HEK293 (cell line): ENCODE data around the gene COL1A1.

Source experiments
- CTCF ChIA-PET: fragments of 350-600 bp; formaldehyde crosslinking; extraction: SDS; loops from one replicate; lab custom pipeline; 2021; ENCODE audit warnings: antibody characterized with exemption; lab: Yijun Ruan, JAX
- POLR2A ChIA-PET: fragments of 300-600 bp; formaldehyde crosslinking; extraction: SDS; loops from one replicate; lab custom pipeline; 2020; ENCODE audit warnings: antibody characterized with exemption, inconsistent platforms; lab: Yijun Ruan, JAX
- H3K27ac ChIP-seq: fragments of 200-500 bp; sonication (Bioruptor generic); 2 replicates; pipeline ENCODE4 v1.5.1; 2014; ENCODE audit warnings: low read depth, low read length, control low read depth, inconsistent platforms; ENCODE audit errors: extremely low read depth
- H3K36me3 ChIP-seq, 2 experiments: fragments of 200-500 bp in 1 of 2; sonication (Bioruptor generic) in 1 of 2; 1 replicate in 1 of 2; 2 replicates in 1 of 2; pipeline ENCODE4 v1.5.1; 2014 to 2017; ENCODE audit warnings: inconsistent platforms in 2 of 2, low read length in 2 of 2; ENCODE audit not compliant: control insufficient read depth in 2 of 2, insufficient read depth in 1 of 2
- H3K4me1 ChIP-seq: fragments of 200-500 bp; sonication (Bioruptor generic); 2 replicates; pipeline ENCODE4 v1.5.1; 2014; ENCODE audit warnings: mild to moderate bottlenecking, low read length, inconsistent platforms; ENCODE audit not compliant: control insufficient read depth, insufficient read depth
- H3K4me3 ChIP-seq: 2 replicates; pipeline ENCODE4 v1.5.1; 2011; ENCODE audit warnings: low read depth, mild to moderate bottlenecking, control low read depth, low read length, moderate library complexity
- H3K9me3 ChIP-seq: fragments of 200-500 bp; sonication (Bioruptor generic); 2 replicates; pipeline ENCODE4 v1.5.1; 2014; ENCODE audit warnings: low read depth, low read length, inconsistent platforms; ENCODE audit not compliant: control insufficient read depth, insufficient read depth
- GLIS1 ChIP-seq: fragments of 450-650 bp; formaldehyde crosslinking; IDR thresholded peaks from 2 replicates; pipeline ENCODE4 v1.5.1; 2016; ENCODE audit warnings: missing biosample characterization, missing genetic modification characterization
- HOXA7 ChIP-seq: sonication (generic); formaldehyde crosslinking; IDR thresholded peaks from 2 replicates; pipeline ENCODE4 v1.8.1; 2022; ENCODE audit warnings: missing genetic modification reagents, borderline replicate concordance
- KLF10 ChIP-seq: fragments of 450-650 bp; IDR thresholded peaks from 2 replicates; pipeline ENCODE4 v1.5.1; 2018; ENCODE audit warnings: missing biosample characterization, mild to moderate bottlenecking, missing genetic modification characterization
- KLF16 ChIP-seq: fragments of 450-650 bp; formaldehyde crosslinking; IDR thresholded peaks from 2 replicates; pipeline ENCODE4 v1.5.1; 2017; ENCODE audit warnings: missing biosample characterization, missing genetic modification characterization
- PBX3 ChIP-seq: sonication (generic); formaldehyde crosslinking; IDR thresholded peaks from 2 replicates; pipeline ENCODE4 v1.8.1; 2022; ENCODE audit warnings: mild to moderate bottlenecking, moderate library complexity, missing genetic modification reagents
- SALL2 ChIP-seq: fragments of 450-650 bp; formaldehyde crosslinking; IDR thresholded peaks from 2 replicates; pipeline ENCODE4 v1.5.0; 2017; ENCODE audit warnings: missing biosample characterization, mild to moderate bottlenecking, missing genetic modification characterization, borderline replicate concordance
- YY2 ChIP-seq: fragments of 450-650 bp; formaldehyde crosslinking; IDR thresholded peaks from 2 replicates; pipeline ENCODE4 v1.5.1; 2016; ENCODE audit warnings: missing biosample characterization, missing genetic modification characterization
- ZEB2 ChIP-seq: fragments of 450-650 bp; formaldehyde crosslinking; IDR thresholded peaks from 2 replicates; pipeline ENCODE4 v1.5.1; 2016; ENCODE audit warnings: missing biosample characterization, missing genetic modification characterization
- ZFHX2 ChIP-seq: fragments of 450-650 bp; formaldehyde crosslinking; conservative IDR thresholded peaks from 2 replicates; pipeline ENCODE4 v1.5.1; 2016; ENCODE audit warnings: missing biosample characterization, missing genetic modification characterization
- ZNF18 ChIP-seq: fragments of 450-650 bp; formaldehyde crosslinking; IDR thresholded peaks from 2 replicates; pipeline ENCODE4 v1.5.1; 2016; ENCODE audit warnings: missing biosample characterization, missing genetic modification characterization
- ZNF24 ChIP-seq: fragments of 450-650 bp; formaldehyde crosslinking; IDR thresholded peaks from 2 replicates; pipeline ENCODE4 v1.5.1; 2016; ENCODE audit warnings: missing biosample characterization, missing genetic modification characterization
- ZNF37A ChIP-seq: fragments of 450-650 bp; IDR thresholded peaks from 2 replicates; pipeline ENCODE4 v1.5.1; 2018; ENCODE audit warnings: missing biosample characterization, missing genetic modification characterization
- ZNF416 ChIP-seq: fragments of 450-650 bp; formaldehyde crosslinking; IDR thresholded peaks from 2 replicates; pipeline ENCODE4 v1.5.1; 2016; ENCODE audit warnings: missing biosample characterization, missing genetic modification characterization
- ZNF548 ChIP-seq: fragments of 450-650 bp; formaldehyde crosslinking; IDR thresholded peaks from 2 replicates; pipeline ENCODE4 v1.5.1; 2016; ENCODE audit warnings: missing biosample characterization, missing genetic modification characterization
- ZNF660 ChIP-seq: fragments of 450-650 bp; IDR thresholded peaks from 2 replicates; pipeline ENCODE4 v1.5.1; 2018; ENCODE audit warnings: missing biosample characterization, mild to moderate bottlenecking, missing genetic modification characterization
- ZNF768 ChIP-seq: fragments of 450-650 bp; formaldehyde crosslinking; IDR thresholded peaks from 2 replicates; pipeline ENCODE4 v1.5.1; 2018; ENCODE audit warnings: missing biosample characterization, mild to moderate bottlenecking, missing genetic modification characterization
- ZNF776 ChIP-seq: fragments of 450-650 bp; formaldehyde crosslinking; IDR thresholded peaks from 2 replicates; pipeline ENCODE4 v1.5.0; 2017; ENCODE audit warnings: missing biosample characterization, missing genetic modification characterization, borderline replicate concordance
- ZNF830 ChIP-seq: fragments of 450-650 bp; IDR thresholded peaks from 2 replicates; pipeline ENCODE4 v1.5.0; 2018; ENCODE audit warnings: missing biosample characterization, missing genetic modification characterization, low read depth, mild to moderate bottlenecking, moderate library complexity
- ZXDB ChIP-seq: fragments of 450-650 bp; formaldehyde crosslinking; IDR thresholded peaks from 2 replicates; pipeline ENCODE4 v1.5.1; 2016; ENCODE audit warnings: missing biosample characterization, missing genetic modification characterization
- TF ChIP-seq, protein P1 (sequence below): fragments of 450-650 bp; formaldehyde crosslinking; IDR thresholded peaks from 2 replicates; pipeline ENCODE4 v1.5.0; 2017; ENCODE audit warnings: missing biosample characterization, missing genetic modification characterization, borderline replicate concordance
- TF ChIP-seq, protein P2 (sequence below): fragments of 450-650 bp; formaldehyde crosslinking; IDR thresholded peaks from 2 replicates; pipeline ENCODE4 v1.5.1; 2016; ENCODE audit warnings: missing biosample characterization, missing genetic modification characterization
- TF ChIP-seq, protein P3 (sequence below): fragments of 450-650 bp; formaldehyde crosslinking; optimal IDR thresholded peaks from 2 replicates; pipeline ENCODE3; 2016; ENCODE audit warnings: missing biosample characterization, mild to moderate bottlenecking, missing genetic modification characterization
- TF ChIP-seq, protein P4 (sequence below): IDR thresholded peaks from 2 replicates; pipeline ENCODE4 v1.6.1; 2011; ENCODE audit warnings: mild to moderate bottlenecking, low read depth, low read length, borderline replicate concordance
- TF ChIP-seq, protein P5 (sequence below): fragments of 450-650 bp; formaldehyde crosslinking; IDR thresholded peaks from 2 replicates; pipeline ENCODE4 v1.5.1; 2016; ENCODE audit warnings: missing biosample characterization, missing genetic modification characterization, borderline replicate concordance

COL1A1 gene

GRCh38 chr17:50149417-50150353 lies 51.7 kb downstream of the COL1A1 start (continued):
- TF ChIP-seq, protein P1, sequence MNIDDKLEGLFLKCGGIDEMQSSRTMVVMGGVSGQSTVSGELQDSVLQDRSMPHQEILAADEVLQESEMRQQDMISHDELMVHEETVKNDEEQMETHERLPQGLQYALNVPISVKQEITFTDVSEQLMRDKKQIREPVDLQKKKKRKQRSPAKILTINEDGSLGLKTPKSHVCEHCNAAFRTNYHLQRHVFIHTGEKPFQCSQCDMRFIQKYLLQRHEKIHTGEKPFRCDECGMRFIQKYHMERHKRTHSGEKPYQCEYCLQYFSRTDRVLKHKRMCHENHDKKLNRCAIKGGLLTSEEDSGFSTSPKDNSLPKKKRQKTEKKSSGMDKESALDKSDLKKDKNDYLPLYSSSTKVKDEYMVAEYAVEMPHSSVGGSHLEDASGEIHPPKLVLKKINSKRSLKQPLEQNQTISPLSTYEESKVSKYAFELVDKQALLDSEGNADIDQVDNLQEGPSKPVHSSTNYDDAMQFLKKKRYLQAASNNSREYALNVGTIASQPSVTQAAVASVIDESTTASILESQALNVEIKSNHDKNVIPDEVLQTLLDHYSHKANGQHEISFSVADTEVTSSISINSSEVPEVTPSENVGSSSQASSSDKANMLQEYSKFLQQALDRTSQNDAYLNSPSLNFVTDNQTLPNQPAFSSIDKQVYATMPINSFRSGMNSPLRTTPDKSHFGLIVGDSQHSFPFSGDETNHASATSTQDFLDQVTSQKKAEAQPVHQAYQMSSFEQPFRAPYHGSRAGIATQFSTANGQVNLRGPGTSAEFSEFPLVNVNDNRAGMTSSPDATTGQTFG, result no peak

- Histone ChIP-seq H3K4me1 (peaks cover 15% of the 10 kb centered on the region), H3K36me3 (peaks cover 5 to 37% of the 10 kb centered on the region in 2 experiments; a peak in 2 of 3 replicates), H3K27ac (peak overlapping the region; percentile 93), H3K9me3 (no peaks in the 10 kb centered on the region), H3K4me3 (peak overlapping the region; percentile 77)
- ChIA-PET POLR2A (interaction anchor here (1.4 to 1.7 kb wide), 2 partner anchors 10 to 13 kb away, joined by 9 to 10 read pairs; no protein-coding TSS in a partner anchor), CTCF (interaction anchor here (0.6 to 7.4 kb wide), 6 partner anchors 7 to 679 kb away, joined by 5 to 105 read pairs (median 24); partner anchors contain the start of gene PDK2)
- TF ChIP-seq, protein P2, sequence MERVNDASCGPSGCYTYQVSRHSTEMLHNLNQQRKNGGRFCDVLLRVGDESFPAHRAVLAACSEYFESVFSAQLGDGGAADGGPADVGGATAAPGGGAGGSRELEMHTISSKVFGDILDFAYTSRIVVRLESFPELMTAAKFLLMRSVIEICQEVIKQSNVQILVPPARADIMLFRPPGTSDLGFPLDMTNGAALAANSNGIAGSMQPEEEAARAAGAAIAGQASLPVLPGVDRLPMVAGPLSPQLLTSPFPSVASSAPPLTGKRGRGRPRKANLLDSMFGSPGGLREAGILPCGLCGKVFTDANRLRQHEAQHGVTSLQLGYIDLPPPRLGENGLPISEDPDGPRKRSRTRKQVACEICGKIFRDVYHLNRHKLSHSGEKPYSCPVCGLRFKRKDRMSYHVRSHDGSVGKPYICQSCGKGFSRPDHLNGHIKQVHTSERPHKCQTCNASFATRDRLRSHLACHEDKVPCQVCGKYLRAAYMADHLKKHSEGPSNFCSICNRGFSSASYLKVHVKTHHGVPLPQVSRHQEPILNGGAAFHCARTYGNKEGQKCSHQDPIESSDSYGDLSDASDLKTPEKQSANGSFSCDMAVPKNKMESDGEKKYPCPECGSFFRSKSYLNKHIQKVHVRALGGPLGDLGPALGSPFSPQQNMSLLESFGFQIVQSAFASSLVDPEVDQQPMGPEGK (tag by site-specific recombination), result 0 out of 2 replicates have a peak, but pooled peaks have one; percentile 6
- TF ChIP-seq ZNF548 (tag by site-specific recombination) (no peak), ZNF768 (no peak), GLIS1 (no peak), HOXA7 (CRISPR knock-in tag) (no peak), ZNF18 (tag by site-specific recombination) (no peak), KLF10 (no peak), ZNF24 (no peak), ZNF776 (tag by site-specific recombination) (no peak), KLF16 (tag by site-specific recombination) (peak; percentile 12; the same call in 1 of the 2 replicates), ZNF37A (tag by site-specific recombination) (no peak), ZNF830 (tag by site-specific recombination) (no peak), ZNF660 (tag by site-specific recombination) (no peak), ZFHX2 (tag by site-specific recombination) (peak; percentile 53; the same call in 1 of the 2 replicates), YY2 (tag by site-specific recombination) (no peak), ZEB2 (tag by site-specific recombination) (no peak), PBX3 (CRISPR knock-in tag) (no peak), SALL2 (tag by site-specific recombination) (no peak), ZNF416 (tag by site-specific recombination) (no peak), ZXDB (tag by site-specific recombination) (peak; percentile 54; the same call in 1 of the 2 replicates)
- TF ChIP-seq, protein P3, sequence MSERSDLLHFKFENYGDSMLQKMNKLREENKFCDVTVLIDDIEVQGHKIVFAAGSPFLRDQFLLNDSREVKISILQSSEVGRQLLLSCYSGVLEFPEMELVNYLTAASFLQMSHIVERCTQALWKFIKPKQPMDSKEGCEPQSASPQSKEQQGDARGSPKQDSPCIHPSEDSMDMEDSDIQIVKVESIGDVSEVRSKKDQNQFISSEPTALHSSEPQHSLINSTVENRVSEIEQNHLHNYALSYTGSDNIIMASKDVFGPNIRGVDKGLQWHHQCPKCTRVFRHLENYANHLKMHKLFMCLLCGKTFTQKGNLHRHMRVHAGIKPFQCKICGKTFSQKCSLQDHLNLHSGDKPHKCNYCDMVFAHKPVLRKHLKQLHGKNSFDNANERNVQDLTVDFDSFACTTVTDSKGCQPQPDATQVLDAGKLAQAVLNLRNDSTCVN, result no peak
- TF ChIP-seq, protein P4, sequence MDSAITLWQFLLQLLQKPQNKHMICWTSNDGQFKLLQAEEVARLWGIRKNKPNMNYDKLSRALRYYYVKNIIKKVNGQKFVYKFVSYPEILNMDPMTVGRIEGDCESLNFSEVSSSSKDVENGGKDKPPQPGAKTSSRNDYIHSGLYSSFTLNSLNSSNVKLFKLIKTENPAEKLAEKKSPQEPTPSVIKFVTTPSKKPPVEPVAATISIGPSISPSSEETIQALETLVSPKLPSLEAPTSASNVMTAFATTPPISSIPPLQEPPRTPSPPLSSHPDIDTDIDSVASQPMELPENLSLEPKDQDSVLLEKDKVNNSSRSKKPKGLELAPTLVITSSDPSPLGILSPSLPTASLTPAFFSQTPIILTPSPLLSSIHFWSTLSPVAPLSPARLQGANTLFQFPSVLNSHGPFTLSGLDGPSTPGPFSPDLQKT, result no peak
- TF ChIP-seq, protein P5, sequence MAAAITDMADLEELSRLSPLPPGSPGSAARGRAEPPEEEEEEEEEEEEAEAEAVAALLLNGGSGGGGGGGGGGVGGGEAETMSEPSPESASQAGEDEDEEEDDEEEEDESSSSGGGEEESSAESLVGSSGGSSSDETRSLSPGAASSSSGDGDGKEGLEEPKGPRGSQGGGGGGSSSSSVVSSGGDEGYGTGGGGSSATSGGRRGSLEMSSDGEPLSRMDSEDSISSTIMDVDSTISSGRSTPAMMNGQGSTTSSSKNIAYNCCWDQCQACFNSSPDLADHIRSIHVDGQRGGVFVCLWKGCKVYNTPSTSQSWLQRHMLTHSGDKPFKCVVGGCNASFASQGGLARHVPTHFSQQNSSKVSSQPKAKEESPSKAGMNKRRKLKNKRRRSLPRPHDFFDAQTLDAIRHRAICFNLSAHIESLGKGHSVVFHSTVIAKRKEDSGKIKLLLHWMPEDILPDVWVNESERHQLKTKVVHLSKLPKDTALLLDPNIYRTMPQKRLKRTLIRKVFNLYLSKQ, result no peak
These were observed 52.4 kb downstream of the COL1A1 start for GRCh38 chr17:50149091-50149416.
